ENCODE data around the gene BRME1.
A peak's percentile ranks its signal among the peaks of the same experiment; 100 is the strongest.

BRME1 gene

DNA sequence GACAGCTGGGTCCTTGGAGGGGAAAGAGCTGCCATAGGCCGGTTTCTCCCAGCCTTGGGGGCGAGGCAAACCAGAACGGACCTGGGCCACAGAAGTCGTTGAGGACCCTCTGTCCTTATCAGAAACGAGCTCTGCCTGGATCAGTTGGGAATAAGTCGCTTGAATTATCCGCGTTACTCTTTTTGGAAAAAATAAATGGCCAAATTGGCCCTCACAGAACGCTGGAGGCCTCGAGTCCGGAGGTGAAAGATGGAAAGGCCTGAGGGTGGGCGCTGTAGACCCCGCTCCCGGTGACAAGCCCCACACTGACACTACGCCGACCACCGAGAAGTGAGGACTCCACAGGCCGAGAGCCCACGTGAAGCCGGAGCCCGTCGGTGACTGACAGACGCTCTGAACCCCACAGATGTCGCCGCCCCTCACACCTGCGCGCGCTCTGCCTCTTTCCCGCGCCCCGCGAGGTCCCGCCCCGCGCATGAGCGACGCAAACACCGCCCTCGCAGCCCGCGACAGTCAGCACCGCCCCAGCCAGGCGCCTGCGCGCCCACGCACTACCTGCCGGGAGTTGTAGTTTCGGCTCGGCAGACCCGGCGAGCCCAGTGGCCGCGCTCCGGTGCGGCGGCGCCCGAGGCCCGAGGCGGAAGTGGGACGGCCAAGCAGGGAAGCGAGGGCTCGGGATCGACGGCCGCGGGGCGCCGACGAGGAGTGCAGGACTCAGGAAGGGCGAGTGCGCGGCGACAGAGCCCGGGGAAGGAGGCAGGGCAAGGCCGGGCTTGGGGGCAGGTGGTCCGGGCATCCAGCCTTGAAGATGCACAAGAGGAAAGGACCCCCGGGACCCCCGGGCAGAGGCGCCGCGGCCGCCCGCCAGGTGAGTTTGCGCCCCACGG, at the start of gene BRME1, which contains the start of gene CC2D1A (continued):
- TF ChIP-seq ZNF558 (tag by site-specific recombination; IDR thresholded peaks at IDR 0.05): no peak
- TF ChIP-seq ZNF169 (tag by site-specific recombination; IDR thresholded peaks at IDR 0.05): no peak
- TF ChIP-seq ZNF202 (tag by site-specific recombination; IDR thresholded peaks at IDR 0.05; ENCODE audit: borderline replicate concordance): no peak
- TF ChIP-seq ZNF530 (tag by site-specific recombination; IDR thresholded peaks at IDR 0.05; ENCODE audit: low read depth): no peak
- no peak for TF ChIP-seq ZNF776 (tag by site-specific recombination; IDR thresholded peaks at IDR 0.05; ENCODE audit: borderline replicate concordance)
- TF ChIP-seq FEZF1 (tag by site-specific recombination; IDR thresholded peaks at IDR 0.05): 0 out of 2 replicates have a peak, but pooled peaks have one; percentile 11
- no peak for TF ChIP-seq TRIM28 (IDR thresholded peaks at IDR 0.05; ENCODE audit: borderline replicate concordance, low read length)
- TF ChIP-seq, protein P1, sequence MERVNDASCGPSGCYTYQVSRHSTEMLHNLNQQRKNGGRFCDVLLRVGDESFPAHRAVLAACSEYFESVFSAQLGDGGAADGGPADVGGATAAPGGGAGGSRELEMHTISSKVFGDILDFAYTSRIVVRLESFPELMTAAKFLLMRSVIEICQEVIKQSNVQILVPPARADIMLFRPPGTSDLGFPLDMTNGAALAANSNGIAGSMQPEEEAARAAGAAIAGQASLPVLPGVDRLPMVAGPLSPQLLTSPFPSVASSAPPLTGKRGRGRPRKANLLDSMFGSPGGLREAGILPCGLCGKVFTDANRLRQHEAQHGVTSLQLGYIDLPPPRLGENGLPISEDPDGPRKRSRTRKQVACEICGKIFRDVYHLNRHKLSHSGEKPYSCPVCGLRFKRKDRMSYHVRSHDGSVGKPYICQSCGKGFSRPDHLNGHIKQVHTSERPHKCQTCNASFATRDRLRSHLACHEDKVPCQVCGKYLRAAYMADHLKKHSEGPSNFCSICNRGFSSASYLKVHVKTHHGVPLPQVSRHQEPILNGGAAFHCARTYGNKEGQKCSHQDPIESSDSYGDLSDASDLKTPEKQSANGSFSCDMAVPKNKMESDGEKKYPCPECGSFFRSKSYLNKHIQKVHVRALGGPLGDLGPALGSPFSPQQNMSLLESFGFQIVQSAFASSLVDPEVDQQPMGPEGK (tag by site-specific recombination; IDR thresholded peaks at IDR 0.05): 0 out of 2 replicates have a peak, but pooled peaks have one; percentile 28
- TF ChIP-seq ZFP69B (tag by site-specific recombination; IDR thresholded peaks at IDR 0.05): peak; percentile 69; the same call in 1 of the 2 replicates
- peak; percentile 69; the same call in 1 of the 2 replicates for TF ChIP-seq ZNF610 (tag by site-specific recombination; IDR thresholded peaks at IDR 0.05; ENCODE audit: borderline replicate concordance)
- no peak; the same call in 1 of the 2 replicates for TF ChIP-seq GLIS2 (tag by site-specific recombination; IDR thresholded peaks at IDR 0.05)
- peak; percentile 96 for TF ChIP-seq ZNF76 (tag by site-specific recombination; IDR thresholded peaks at IDR 0.05; ENCODE audit: borderline replicate concordance, low read depth)
- TF ChIP-seq, protein P2, sequence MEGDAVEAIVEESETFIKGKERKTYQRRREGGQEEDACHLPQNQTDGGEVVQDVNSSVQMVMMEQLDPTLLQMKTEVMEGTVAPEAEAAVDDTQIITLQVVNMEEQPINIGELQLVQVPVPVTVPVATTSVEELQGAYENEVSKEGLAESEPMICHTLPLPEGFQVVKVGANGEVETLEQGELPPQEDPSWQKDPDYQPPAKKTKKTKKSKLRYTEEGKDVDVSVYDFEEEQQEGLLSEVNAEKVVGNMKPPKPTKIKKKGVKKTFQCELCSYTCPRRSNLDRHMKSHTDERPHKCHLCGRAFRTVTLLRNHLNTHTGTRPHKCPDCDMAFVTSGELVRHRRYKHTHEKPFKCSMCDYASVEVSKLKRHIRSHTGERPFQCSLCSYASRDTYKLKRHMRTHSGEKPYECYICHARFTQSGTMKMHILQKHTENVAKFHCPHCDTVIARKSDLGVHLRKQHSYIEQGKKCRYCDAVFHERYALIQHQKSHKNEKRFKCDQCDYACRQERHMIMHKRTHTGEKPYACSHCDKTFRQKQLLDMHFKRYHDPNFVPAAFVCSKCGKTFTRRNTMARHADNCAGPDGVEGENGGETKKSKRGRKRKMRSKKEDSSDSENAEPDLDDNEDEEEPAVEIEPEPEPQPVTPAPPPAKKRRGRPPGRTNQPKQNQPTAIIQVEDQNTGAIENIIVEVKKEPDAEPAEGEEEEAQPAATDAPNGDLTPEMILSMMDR (tag by site-specific recombination; IDR thresholded peaks at IDR 0.05): peak; percentile 39; the same call in 1 of the 2 replicates
- no peak for TF ChIP-seq ZNF146 (tag by site-specific recombination; IDR thresholded peaks at IDR 0.05)
- TF ChIP-seq ZNF354C (tag by site-specific recombination; IDR thresholded peaks at IDR 0.05; ENCODE audit: borderline replicate concordance, low read depth): no peak
- peak; percentile 64; the same call in 1 of the 2 replicates for TF ChIP-seq ZNF629 (tag by site-specific recombination; IDR thresholded peaks at IDR 0.05)
- TF ChIP-seq, protein P3, sequence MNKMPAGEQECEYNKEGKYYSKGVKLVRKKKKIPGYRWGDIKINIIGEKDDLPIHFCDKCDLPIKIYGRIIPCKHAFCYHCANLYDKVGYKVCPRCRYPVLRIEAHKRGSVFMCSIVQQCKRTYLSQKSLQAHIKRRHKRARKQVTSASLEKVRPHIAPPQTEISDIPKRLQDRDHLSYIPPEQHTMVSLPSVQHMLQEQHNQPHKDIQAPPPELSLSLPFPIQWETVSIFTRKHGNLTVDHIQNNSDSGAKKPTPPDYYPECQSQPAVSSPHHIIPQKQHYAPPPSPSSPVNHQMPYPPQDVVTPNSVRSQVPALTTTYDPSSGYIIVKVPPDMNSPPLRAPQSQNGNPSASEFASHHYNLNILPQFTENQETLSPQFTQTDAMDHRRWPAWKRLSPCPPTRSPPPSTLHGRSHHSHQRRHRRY (tag by site-specific recombination; IDR thresholded peaks at IDR 0.05): no peak
- no peak for TF ChIP-seq ZNF157 (tag by site-specific recombination; IDR thresholded peaks at IDR 0.05)
- TF ChIP-seq, protein P4, sequence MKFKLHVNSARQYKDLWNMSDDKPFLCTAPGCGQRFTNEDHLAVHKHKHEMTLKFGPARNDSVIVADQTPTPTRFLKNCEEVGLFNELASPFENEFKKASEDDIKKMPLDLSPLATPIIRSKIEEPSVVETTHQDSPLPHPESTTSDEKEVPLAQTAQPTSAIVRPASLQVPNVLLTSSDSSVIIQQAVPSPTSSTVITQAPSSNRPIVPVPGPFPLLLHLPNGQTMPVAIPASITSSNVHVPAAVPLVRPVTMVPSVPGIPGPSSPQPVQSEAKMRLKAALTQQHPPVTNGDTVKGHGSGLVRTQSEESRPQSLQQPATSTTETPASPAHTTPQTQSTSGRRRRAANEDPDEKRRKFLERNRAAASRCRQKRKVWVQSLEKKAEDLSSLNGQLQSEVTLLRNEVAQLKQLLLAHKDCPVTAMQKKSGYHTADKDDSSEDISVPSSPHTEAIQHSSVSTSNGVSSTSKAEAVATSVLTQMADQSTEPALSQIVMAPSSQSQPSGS (tag by site-specific recombination; IDR thresholded peaks at IDR 0.05; ENCODE audit: low read depth): no peak
- TF ChIP-seq, protein P5, sequence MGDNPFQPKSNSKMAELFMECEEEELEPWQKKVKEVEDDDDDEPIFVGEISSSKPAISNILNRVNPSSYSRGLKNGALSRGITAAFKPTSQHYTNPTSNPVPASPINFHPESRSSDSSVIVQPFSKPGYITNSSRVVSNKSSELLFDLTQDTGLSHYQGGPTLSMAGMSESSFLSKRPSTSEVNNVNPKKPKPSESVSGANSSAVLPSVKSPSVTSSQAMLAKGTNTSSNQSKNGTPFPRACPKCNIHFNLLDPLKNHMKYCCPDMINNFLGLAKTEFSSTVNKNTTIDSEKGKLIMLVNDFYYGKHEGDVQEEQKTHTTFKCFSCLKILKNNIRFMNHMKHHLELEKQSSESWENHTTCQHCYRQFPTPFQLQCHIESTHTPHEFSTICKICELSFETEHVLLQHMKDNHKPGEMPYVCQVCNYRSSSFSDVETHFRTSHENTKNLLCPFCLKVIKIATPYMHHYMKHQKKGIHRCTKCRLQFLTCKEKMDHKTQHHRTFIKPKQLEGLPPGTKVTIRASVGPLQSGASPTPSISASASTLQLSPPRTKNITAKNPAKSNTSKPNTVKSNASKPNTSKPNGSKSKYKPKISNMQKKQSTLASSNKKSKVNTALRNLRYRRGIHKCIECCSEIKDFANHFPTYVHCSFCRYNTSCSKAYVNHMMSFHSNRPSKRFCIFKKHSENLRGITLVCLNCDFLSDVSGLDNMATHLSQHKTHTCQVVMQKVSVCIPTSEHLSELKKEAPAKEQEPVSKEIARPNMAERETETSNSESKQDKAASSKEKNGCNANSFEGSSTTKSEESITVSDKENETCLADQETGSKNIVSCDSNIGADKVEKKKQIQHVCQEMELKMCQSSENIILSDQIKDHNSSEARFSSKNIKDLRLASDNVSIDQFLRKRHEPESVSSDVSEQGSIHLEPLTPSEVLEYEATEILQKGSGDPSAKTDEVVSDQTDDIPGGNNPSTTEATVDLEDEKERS (tag by site-specific recombination; IDR thresholded peaks at IDR 0.05): no peak
- TF ChIP-seq, protein P6, sequence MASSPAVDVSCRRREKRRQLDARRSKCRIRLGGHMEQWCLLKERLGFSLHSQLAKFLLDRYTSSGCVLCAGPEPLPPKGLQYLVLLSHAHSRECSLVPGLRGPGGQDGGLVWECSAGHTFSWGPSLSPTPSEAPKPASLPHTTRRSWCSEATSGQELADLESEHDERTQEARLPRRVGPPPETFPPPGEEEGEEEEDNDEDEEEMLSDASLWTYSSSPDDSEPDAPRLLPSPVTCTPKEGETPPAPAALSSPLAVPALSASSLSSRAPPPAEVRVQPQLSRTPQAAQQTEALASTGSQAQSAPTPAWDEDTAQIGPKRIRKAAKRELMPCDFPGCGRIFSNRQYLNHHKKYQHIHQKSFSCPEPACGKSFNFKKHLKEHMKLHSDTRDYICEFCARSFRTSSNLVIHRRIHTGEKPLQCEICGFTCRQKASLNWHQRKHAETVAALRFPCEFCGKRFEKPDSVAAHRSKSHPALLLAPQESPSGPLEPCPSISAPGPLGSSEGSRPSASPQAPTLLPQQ (tag by site-specific recombination; IDR thresholded peaks at IDR 0.05): peak; percentile 81
- TF ChIP-seq, protein P7, sequence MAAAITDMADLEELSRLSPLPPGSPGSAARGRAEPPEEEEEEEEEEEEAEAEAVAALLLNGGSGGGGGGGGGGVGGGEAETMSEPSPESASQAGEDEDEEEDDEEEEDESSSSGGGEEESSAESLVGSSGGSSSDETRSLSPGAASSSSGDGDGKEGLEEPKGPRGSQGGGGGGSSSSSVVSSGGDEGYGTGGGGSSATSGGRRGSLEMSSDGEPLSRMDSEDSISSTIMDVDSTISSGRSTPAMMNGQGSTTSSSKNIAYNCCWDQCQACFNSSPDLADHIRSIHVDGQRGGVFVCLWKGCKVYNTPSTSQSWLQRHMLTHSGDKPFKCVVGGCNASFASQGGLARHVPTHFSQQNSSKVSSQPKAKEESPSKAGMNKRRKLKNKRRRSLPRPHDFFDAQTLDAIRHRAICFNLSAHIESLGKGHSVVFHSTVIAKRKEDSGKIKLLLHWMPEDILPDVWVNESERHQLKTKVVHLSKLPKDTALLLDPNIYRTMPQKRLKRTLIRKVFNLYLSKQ (tag by site-specific recombination; IDR thresholded peaks at IDR 0.05; ENCODE audit: borderline replicate concordance): peak; percentile 22; the same call in 1 of the 2 replicates
- TF ChIP-seq ZNF843 (tag by site-specific recombination; IDR thresholded peaks at IDR 0.05): peak; percentile 28; the same call in 1 of the 2 replicates

Data from HEK293 (cell line).